GM19328 (cell line): Measurements from ENCODE around the gene TRIM71.

Experiments
- ATAC-seq: cut with Tn5 transposase; IDR thresholded peaks from one replicate; pipeline ENCODE4 v1.9.1; 2021; ENCODE audit warnings: mild to moderate bottlenecking, moderate library complexity; ENCODE audit not compliant: unreplicated experiment

TRIM71 gene

DNA sequence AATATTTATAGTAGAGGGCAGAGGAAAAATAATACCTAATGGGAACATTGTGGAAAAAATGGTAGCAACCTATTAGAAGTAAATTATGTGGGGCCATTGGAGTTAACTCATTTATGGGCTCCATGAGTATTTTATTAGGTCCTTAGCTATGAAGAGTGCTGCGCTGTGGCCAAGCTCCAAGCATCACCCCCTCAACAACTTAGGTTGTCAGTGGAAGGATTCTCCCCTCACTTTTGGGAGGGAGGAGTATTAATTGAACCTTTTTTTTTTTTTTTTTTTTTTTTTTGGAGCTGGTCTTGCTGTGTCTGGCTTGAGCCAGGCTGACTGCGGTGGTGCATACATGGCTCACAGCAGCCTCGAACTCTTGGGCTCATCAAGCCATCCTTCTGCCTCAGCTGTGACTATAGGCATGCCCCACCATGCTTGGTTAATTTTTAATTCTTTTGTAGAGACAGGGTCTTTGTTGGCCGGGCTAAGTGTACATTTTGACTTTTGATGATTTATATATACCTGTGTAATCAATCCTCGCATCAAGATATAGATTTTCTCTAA, 45.2 kb downstream of the TRIM71 start:
- no peak for ATAC-seq

DNA sequence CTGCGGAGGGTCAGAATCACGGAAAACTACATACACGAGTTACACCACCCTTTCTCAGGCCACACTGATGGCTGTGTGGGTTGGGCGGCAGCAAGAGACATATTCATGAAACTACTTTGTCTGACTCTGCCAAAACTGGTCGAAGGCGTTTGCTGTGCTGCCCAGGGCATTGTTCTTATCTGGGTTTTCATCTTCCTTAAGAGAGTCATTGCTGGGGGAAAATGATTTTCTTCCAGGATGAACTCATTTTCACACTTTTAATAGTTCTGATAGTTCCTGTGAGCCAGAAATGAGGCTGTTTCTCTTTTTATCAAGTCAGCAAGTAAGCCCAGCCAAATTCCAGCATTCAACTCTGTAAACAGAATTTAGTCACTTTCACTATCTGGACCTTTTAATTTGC, 47.6 kb downstream of the TRIM71 start:
- no peak for ATAC-seq

DNA sequence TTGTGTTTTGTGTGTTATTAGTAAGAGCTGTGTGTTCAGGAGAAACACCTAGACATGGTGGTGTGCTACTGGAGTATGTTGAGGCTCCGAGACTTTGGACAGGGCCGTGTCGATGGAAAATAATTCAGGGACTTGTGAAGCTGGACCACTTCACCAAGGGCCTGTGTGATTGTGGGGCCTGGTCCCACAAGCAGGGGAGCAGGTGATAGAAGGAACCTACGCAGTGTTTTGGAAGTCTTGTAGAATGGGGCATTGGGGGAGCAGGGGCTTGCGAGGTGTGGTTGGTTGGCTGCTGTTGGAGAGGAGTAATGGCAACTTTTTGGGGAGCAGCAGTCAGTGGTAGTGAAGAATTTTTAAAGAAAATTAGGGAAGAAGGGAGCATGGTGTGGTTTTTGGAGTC, 48.7 kb downstream of the TRIM71 start:
- no peak for ATAC-seq

DNA sequence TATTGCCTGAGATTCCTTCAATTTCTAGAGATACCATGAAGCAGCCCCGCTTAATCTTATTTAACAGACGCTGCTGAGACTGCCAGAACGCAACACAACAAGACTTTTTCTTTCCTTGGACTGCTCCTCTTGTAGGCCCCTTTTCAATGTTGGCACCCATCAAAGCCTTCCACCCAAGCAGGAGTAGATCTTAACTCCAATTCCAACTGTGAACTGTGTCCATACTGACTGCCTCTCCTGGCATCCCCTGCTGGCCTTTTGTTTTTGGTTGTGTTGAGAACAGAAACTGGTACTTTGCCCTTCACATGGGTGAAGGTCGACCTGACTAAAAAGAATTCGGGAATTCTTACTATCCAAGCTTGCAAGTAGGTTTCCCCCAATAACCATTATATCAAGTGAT, 50.2 kb downstream of the TRIM71 start:
- no peak for ATAC-seq

DNA sequence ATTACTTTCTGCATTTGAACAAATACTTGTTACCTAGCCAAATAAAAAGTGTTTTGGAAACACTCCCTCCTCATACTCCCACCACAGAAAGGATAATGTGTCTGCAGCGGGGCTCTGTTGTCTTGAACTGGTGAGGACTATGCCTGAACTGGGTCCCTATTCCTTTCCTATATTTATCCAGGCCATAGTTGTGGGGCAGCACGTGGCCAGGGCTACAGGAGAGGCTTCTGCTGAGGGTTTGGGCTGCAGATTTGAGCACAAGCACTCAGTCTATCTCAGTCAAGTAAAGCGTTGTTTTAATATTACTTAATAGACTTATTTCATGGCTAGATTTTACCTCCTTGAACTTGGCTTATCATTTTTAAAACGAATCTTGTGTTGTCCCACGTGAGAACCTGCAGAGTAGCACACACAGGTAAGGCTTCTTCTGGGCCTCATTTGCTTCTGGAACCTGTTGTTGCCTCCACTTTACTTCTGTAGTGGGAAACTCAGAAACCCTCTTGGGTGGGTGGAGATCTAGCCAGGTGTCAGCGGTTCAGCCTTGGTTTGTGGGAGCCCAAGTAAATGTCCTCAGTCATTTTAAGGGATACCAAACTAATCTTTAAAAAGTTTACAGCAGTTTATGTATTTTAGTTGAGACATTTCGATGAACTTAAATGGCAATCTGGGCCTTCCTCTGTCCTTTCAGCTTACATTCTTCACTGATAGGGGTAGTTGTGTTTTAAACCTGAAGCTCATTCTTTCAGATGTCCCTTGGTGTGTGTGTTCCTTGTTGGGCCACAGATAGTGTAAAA, 51.1 kb downstream of the TRIM71 start:
- no peak for ATAC-seq

DNA sequence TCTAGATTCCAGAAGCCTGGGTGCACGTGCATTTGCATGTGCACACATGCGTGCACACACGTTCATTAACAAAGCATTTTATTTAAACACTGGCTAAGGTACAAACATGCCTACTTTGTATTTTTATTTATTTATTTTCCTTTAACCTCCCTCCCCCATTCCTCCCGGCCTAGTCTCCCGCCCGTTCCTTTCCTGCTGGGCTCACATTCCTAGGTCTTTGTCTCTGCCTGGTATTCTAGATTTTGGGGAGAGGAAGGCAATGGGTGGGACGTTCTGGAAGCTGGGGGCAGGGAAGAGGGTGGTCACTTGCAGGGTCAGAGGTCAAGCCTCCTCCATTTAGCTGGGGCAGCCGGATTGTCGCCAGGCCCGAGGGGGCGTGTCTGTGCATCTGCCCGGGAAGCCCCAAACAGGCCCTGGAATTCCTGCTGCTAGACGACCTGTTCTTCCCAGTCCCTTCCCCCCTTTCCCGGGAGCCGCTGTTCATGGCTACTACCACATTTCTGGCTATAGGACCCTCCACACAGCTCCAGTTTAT, 51.8 kb downstream of the TRIM71 start:
- ATAC-seq: no peak

DNA sequence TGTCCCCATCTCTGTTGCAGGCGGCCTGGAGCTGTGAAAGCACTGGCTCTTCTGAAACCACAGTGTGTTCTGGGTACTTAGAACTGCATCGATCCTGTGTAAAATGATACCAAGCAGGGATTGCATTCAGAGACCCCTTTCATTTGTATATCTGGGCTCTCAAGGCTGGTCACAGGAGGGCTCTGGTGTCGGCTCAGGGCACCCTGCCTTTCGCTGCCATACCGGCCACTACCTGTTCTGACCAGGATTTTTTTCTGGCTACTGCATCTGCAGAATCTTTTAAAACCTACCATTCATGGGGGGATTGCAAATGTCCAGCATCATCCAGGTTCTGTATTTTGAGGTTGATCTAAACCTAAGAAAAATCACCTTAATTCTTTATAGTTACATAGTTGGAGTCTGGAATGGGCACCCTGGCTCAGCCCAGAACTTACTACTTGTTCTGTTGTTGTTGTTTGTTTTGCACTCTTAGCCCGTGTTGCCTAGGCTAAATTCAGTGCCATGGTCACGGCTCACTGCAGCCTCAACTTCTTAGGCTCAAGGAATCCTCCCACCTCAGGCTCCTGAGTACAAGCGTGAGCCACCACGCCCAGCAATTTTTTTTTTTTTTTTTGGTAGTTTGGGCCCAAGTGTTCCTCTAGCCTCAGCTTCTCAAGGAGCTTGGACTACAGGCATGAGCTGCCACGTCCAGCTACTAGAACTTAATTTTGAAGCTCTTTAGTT, 52.7 kb downstream of the TRIM71 start:
- no peak for ATAC-seq

DNA sequence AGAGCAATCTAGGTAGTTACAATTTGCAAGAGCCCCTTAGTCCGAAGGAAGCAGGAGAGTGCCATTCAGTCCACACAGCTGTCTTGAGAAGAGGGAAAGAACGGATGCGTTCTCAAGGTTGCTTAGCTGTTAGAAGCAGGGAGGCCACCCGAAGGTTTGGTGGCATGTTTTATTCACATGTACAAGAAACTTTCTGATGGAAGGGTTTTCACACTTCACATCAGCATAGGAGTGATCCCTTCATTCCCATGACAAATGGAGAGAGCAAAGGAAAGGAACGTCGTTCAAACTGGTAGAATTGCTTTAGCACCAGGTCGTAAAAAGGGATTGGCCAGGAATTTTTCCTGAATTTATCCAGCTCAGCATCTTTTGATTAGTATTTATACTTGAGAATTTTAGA, 53.5 kb downstream of the TRIM71 start:
- no peak for ATAC-seq

DNA sequence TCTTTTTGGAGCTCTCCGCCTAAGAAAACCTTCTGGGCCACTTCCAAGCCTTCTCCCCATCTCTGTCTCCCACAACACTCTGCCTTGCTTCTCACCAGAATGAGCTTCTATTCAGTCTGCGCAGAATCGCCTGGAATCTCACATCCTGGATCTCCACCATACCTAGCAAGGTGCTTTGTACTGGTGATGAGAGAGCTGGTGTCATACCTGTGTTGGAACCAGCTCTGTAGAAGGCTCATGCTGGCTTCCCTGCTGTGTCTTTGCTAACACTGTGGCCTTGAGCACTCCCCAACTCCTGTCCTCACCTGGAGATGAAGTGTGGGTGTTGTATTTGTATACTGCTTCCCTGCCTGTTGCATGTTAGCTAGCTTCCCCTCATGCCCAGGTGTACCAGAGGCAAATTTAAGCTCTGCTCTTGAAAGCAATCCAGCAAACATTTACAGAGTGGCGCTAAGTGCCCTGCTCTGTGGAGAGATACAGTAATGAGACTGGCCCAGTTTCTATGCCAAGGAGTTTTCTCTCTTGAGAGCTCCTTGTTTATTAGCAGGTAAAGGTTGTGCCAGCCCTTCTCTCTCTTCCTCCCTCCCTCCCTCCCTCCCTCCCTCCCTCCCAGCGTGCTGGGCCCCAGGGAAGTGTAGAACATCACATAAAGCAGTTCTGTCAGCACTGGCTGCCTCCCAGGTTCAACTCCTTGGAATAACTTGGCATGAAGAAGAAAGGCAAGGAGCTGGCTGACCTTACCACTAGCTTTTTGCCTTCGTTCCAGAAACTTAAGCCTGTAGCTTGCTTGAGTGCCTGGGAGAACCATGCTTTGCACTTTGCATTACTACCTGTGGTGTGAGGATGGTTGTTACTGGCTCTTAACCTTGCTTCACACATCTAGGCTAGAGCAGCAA, 54.9 kb downstream of the TRIM71 start:
- no peak for ATAC-seq

DNA sequence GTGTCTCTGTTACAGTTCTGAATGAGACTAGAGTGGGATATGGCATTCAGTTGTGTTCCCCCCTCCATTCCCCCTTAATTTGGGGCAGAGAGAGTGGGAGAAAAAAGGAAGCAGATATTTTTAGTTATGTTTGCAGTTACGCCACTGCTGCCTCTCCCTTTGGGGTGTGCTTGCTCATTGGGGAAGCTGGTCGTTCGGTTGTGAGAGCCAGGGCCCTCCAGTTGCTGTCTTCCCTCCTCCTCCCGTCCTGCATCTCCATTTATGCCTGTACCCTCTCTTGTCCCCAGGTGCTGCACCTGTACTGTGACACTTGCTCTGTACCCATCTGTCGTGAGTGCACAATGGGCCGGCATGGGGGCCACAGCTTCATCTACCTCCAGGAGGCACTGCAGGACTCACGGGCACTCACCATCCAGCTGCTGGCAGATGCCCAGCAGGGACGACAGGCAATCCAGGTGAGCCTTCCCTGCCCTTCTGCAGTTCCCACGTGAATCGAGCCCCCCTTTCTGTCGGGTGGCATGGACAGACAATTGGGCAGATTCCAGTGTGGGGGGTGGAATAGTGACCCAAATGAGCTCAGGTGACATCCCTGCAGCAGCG, 55.8 kb downstream of the TRIM71 start:
- ATAC-seq: no peak

DNA sequence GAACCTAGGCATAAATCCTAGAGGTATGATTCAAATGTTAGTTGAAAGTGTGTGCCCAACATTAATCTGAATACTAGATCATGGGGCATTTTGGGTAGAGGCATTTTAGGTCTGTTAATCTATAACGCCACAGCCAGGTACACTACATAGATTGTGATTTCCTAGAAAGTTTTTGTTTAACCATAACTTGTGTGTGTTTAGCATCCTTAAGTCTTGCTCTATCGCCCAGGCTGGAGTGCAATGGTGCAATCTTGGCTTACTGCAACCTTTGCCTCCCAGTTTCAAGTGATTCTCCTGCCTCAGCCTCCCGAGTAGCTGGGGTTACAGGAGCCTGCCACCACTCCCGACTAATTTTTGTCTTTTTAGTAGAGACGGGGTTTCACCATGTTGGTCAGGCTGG, 59.1 kb downstream of the TRIM71 start:
- ATAC-seq: no peak

DNA sequence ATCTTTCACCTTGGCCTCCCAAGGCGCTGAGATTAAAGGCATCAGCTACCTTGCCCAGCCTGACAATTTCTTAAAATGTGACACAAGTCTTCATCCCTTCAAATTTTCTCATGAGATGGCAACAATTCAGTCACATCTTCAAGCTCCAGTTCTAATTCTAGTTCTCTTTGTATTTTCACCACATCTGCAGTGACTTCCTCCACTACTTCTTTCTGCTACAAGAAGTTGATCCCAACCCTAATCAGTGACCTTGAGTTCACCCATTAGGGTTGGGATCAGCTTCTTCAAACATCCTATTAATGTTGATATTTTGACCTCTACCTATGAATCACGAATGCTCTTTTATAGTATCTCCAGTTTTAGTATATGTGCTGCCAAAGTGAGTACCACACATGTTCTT, 59.8 kb downstream of the TRIM71 start:
- ATAC-seq: no peak

DNA sequence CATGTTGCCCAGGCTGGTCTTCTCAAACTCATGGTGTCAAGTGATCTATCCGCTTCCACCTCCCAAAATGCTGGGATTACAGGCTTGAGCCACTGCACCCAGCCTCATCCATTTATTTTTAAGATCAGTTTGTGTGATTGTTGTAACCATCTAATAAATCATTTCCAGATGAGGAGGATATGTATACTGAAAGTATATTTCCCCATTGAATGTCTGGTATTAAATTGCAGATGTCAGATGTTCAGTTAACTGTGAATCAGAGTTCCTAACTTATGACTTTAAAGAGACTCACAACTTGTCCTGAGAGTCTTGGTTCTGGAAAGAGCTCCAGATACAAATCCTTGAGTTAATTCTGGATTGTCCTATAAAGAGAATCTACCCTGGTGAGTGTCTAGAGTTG, 62.4 kb downstream of the TRIM71 start:
- ATAC-seq: no peak

DNA sequence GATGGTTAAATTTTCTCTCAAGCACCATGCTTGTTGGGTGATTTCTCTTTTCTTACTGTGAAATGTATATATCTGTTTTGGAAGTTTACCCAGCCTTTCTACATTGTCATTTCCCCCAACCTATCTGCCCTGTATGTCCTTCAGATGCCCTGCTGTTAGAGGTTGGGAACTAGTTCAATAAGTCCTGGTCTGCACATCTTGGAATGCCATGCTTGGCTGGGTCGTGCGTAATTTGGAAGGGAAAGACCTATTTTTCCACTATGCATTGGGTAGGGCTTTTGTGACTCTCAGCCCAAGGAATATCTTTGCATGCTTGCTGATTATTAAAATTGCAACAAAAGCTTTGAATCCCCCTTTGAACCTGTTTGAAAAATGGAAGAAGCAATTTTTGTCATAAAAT, 63.8 kb downstream of the TRIM71 start:
- no peak for ATAC-seq

DNA sequence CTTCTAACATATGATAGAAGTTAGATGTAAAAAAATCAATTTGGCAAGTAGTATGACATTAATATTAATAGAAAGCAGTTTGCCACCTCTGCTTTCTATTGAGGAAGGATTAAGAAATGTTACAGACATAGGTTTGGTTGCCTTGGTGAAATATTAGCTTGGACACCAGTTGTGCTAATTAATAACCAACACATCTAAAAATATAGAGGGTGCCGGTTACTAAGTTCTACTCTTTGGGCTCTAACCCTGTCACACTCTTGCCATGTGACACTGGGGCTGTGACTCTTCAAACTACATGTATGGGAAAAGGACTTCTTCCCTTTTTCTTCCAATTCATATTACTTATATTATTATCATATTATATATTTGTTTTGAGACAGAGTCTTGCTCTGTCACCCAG, 64.4 kb downstream of the TRIM71 start:
- peak; percentile 30 for ATAC-seq

DNA sequence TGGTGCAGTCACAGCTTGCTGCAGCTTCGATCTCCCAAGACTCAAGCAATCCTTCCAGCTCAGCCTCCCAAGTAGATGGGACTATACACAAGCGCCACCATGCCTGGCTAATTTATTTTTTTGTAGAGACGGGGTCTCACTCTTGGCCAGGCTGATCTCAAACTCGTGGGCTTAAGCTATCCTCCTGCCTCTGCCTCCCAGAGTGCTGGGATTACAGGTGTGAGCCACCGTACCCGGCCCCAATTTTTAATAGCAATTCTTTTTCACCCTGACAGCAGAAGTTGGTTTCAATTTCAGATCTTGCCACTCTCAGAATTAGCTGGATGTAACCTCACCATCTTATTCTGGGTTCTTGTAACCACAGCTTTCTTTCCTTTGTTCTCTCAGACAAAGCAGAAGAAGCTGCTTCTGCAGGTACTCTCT, 64.8 kb downstream of the TRIM71 start:
- peak; percentile 85 for ATAC-seq

DNA sequence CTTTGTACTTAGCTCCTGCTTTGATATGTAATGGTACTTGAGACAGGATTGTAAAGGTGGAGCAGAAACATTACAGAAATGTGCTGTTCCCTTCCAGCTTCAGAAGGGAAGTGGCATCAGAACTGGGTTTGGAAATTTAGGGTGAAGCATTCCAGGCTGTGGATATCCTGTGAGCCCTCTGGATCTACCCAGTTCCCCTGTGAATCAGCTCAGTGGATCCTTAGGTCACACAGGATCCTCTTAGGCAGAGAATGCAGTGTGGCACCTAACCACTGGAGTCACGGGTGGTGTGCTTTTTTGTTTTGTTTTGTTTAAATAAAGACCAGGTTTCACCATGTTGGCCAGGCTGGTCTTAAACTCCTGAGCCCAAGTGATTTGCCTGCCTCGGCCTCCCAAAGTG, 66.0 kb downstream of the TRIM71 start:
- ATAC-seq: no peak

DNA sequence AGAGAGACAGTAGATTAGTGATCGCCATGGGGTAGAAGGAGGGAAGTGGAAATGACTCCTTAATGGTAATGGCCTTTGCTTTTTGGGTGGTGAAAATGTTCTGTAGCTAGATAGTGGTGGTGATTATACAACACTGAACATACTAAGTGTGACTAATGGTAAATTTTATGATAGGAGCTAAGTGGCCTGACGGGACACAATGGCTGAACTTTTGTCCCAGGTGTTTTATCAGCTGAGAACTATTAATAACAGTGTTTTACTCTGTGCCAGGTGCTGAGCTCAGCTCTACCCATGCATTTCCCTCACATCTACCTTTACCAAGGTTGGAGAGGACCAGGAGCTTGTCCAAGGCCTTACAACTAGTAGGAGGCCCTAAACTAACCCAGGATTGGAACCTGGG, 66.8 kb downstream of the TRIM71 start:
- no peak for ATAC-seq

DNA sequence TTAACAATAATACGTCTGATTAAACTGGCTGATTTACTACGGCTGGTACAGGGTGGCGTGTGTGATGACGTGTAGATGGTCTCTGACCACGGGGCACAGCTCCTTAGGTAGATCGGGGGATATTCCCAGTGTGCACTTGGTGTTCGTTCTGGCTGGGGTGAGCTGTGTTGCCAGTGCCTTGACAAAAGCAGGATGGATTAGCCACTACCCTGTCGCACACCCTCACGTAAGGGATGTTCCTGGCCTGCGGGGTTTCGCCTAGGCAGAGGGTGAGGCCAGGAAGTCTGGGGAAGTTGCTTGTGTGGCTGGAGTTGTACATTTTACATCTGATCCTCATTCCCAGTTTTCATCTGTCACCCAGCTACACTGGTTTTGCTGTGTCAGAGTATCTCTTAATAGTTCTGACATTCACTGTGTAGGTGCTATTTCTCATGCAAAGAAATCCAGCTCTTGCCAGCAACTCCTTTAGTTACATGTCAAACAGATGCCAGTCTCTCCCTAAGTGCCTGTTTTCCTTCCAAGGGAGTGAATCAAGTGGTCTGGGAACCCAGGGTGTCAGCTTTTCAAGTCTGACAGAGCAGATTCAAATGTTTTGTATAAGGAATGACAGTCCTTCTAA, 67.6 kb downstream of the TRIM71 start:
- no peak for ATAC-seq

DNA sequence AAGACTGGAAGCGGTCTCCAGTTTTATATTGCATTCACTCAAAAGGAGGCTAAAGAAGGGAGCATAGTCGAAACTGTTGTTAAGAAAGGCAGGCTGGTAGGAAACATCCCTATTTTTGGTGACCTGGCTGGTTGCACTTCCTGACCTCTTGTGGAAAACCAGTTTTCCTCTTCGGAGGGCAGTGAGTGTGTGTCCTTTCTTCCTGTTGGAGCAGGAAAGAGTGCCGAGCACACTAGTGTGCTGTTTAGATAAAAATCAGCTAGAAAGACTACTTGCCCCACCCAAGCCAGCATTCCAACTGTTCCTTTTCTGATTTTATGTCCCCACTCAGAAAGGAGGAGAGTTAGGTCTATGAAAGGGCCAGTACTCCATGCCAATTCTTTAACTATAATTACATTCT, 68.5 kb downstream of the TRIM71 start:
- ATAC-seq: no peak
